Vagina (tissue), 2 donors: ENCODE measurements around the gene TAS2R43. TPM values are rescaled to one million over a fixed set of nuclear protein-coding genes. Genes with fewer than 3 reads are reported as not detected.

ENCODE experiments used
- DNase-seq, 2 donors: peaks; one replicate each; pipeline ENCODE4 v3.0.0-alpha.2; 2017; ENCODE audit errors: extremely low spot score in 2 of 2
- H3K27ac ChIP-seq: fragments of 200-600 bp; sonication (generic); one replicate; pipeline ENCODE4 v1.5.1; 2019
- H3K27me3 ChIP-seq: fragments of 200-600 bp; sonication (generic); one replicate; pipeline ENCODE4 v1.5.1; 2019
- H3K36me3 ChIP-seq, 2 donors: fragments of 200-600 bp; sonication (generic); one replicate each; pipeline ENCODE4 v1.5.1; 2017 to 2019
- H3K4me1 ChIP-seq: fragments of 200-600 bp; sonication (generic); one replicate; pipeline ENCODE4 v1.5.1; 2019
- H3K4me3 ChIP-seq, 2 donors: fragments of 200-600 bp; sonication (generic); 1 replicate in 1 of 2; 2 replicates in 1 of 2; pipeline ENCODE4 v1.5.1; 2016 to 2019
- H3K9me3 ChIP-seq: fragments of 200-600 bp; sonication (generic); one replicate; pipeline ENCODE4 v1.5.1; 2019
- CTCF ChIP-seq, 3 experiments: fragments of 450-650 bp in 2 of 3; fragments of 200-600 bp in 1 of 3; sonication (generic) in 1 of 3; IDR thresholded peaks; one replicate each; pipeline ENCODE4 v1.5.1; 2017 to 2019; ENCODE audit warnings: antibody characterized with exemption in 3 of 3, mild to moderate bottlenecking in 2 of 3, moderate library complexity in 2 of 3
- POLR2A ChIP-seq, 2 donors: fragments of 450-650 bp; IDR thresholded peaks; one replicate each; pipeline ENCODE4 v1.6.1; 2017; ENCODE audit warnings: antibody characterized with exemption in 2 of 2, mild to moderate bottlenecking in 2 of 2, moderate library complexity in 2 of 2
- POLR2AphosphoS5 ChIP-seq, 2 donors: sonication (generic); formaldehyde crosslinking; IDR thresholded peaks; one replicate each; pipeline ENCODE4 v1.9.0; 2017; ENCODE audit warnings: antibody characterized with exemption in 2 of 2, mild to moderate bottlenecking in 2 of 2, low read depth in 1 of 2; ENCODE audit not compliant: insufficient read depth in 1 of 2
- intact Hi-C: fragments of 100-400 bp; cut with DNase I; formaldehyde crosslinking; loops from one replicate; pipeline ENCODE4 v1.15.1; 2023
- total RNA-seq: library from RNA; depleted of rRNA; stranded (reverse); fragments of >200 nt; gene quantifications from one replicate; pipeline ENCODE4 v1.2.3, GENCODE V29; 2016

TAS2R43 gene
- 7.1 TPM for total RNA-seq

GRCh38 chr12:11092128-11092527, at the start of gene TAS2R43:
Gene TAS2R43, minus strand, starts transcription at chr12:11092313. Its CDS starts 84 bp downstream, at chr12:11092229.
- H3K9me3 ChIP-seq: no peaks in the 10 kb centered on the region
- no peaks in the 10 kb centered on the region for H3K27me3 ChIP-seq
- H3K4me1 ChIP-seq: no peaks in the 10 kb centered on the region
- no peak within 1 kb of the TSS for H3K27ac ChIP-seq
- TF ChIP-seq POLR2A (IDR thresholded peaks at IDR 0.05) (no peak), POLR2AphosphoS5 (IDR thresholded peaks at IDR 0.05; ENCODE audit: insufficient read depth in 1 of 2, low read depth in 1 of 2) (no peak), CTCF (IDR thresholded peaks at IDR 0.05) (no peak)
- intact Hi-C loops: no loop called here
- DNase-seq: no peak
- H3K36me3 ChIP-seq: no peaks in the 10 kb centered on the region
- no peak within 1 kb of the TSS for H3K4me3 ChIP-seq

- no peak for TF ChIP-seq POLR2A (IDR thresholded peaks at IDR 0.05)
- H3K9me3 ChIP-seq: no peaks in the 10 kb centered on the region
- H3K4me1 ChIP-seq: peaks cover 10% of the 10 kb centered on the region
- intact Hi-C loops: no loop called here
- no peaks in the 10 kb centered on the region for H3K27me3 ChIP-seq
- H3K4me3 ChIP-seq: no peak overlapping the region
- H3K27ac ChIP-seq: no peak overlapping the region
- DNase-seq: no peak
- no peaks in the 10 kb centered on the region for H3K36me3 ChIP-seq
These were observed 44.0 kb upstream of the TAS2R43 start for GRCh38 chr12:11136075-11136474.

GRCh38 chr12:11134305-11134704, 42.2 kb upstream of the TAS2R43 start, which contains the start of gene TAS2R30:
Gene TAS2R30, minus strand, starts transcription at chr12:11134644. Its CDS starts 400 bp downstream, at chr12:11134244.
- Histone ChIP-seq H3K4me1 (peaks cover 10% of the 10 kb centered on the region), H3K36me3 (no peaks in the 10 kb centered on the region), H3K27me3 (no peaks in the 10 kb centered on the region), H3K9me3 (no peaks in the 10 kb centered on the region), H3K27ac (no peak within 1 kb of the TSS), H3K4me3 (no peak within 1 kb of the TSS)
- no peak for DNase-seq
- intact Hi-C loops: no loop called here
- no peak for TF ChIP-seq POLR2A (IDR thresholded peaks at IDR 0.05)
- TF ChIP-seq CTCF (IDR thresholded peaks at IDR 0.05): no peak
- TF ChIP-seq POLR2AphosphoS5 (IDR thresholded peaks at IDR 0.05; ENCODE audit: insufficient read depth in 1 of 2, low read depth in 1 of 2): no peak

GRCh38 chr12:11133816-11134215, 41.7 kb upstream of the TAS2R43 start:
- Histone ChIP-seq H3K4me3 (no peak overlapping the region), H3K9me3 (no peaks in the 10 kb centered on the region), H3K36me3 (no peaks in the 10 kb centered on the region), H3K27me3 (no peaks in the 10 kb centered on the region), H3K27ac (no peak overlapping the region), H3K4me1 (peaks cover 10% of the 10 kb centered on the region)
- intact Hi-C loops: no loop called here
- TF ChIP-seq POLR2A (IDR thresholded peaks at IDR 0.05) (no peak), CTCF (IDR thresholded peaks at IDR 0.05) (no peak), POLR2AphosphoS5 (IDR thresholded peaks at IDR 0.05; ENCODE audit: insufficient read depth in 1 of 2, low read depth in 1 of 2) (no peak)
- DNase-seq: no peak

- Histone ChIP-seq H3K9me3 (no peaks in the 10 kb centered on the region), H3K4me3 (no peak overlapping the region), H3K4me1 (peaks cover 10% of the 10 kb centered on the region), H3K36me3 (no peaks in the 10 kb centered on the region), H3K27ac (no peak overlapping the region), H3K27me3 (no peaks in the 10 kb centered on the region)
- no peak for DNase-seq
- intact Hi-C loops: no loop called here
- TF ChIP-seq POLR2A (IDR thresholded peaks at IDR 0.05): no peak
These were observed 41.0 kb upstream of the TAS2R43 start for GRCh38 chr12:11133162-11133561.

GRCh38 chr12:11130999-11131398, 38.9 kb upstream of the TAS2R43 start:
- Histone ChIP-seq H3K4me1 (peaks cover 10% of the 10 kb centered on the region), H3K9me3 (no peaks in the 10 kb centered on the region), H3K4me3 (no peak overlapping the region), H3K27me3 (no peaks in the 10 kb centered on the region), H3K36me3 (no peaks in the 10 kb centered on the region), H3K27ac (no peak overlapping the region)
- intact Hi-C loops: no loop called here
- DNase-seq: no peak
- TF ChIP-seq CTCF (IDR thresholded peaks at IDR 0.05) (no peak), POLR2A (IDR thresholded peaks at IDR 0.05) (no peak), POLR2AphosphoS5 (IDR thresholded peaks at IDR 0.05; ENCODE audit: insufficient read depth in 1 of 2, low read depth in 1 of 2) (no peak)
